ENCODE data around the gene P2RX2. TPM values are rescaled to one million over a fixed set of nuclear protein-coding genes. Genes with fewer than 3 reads are reported as not detected.

P2RX2 gene
- total RNA-seq, 6 donors from 2014 or later, result 0.27 to 4.4 (median 1.00) TPM; not detected in 2

GRCh38 chr12:132579744-132580143 is 38.8 kb upstream of the P2RX2 start:
- Histone ChIP-seq H3K27me3 (no peaks in the 10 kb centered on the region), H3K36me3 (peaks cover 0 to 71% (median 47%) of the 10 kb centered on the region in 4 donors), H3K4me1 (no peaks in the 10 kb centered on the region), H3K27ac (no peak overlapping the region), H3K9me3 (no peaks in the 10 kb centered on the region), H3K4me3 (no peak overlapping the region)
- TF ChIP-seq EP300 (IDR thresholded peaks at IDR 0.05), result no peak
- TF ChIP-seq POLR2AphosphoS5 (IDR thresholded peaks at IDR 0.05), result no peak
- TF ChIP-seq POLR2A (IDR thresholded peaks at IDR 0.05), result no peak
- TF ChIP-seq, protein P1, sequence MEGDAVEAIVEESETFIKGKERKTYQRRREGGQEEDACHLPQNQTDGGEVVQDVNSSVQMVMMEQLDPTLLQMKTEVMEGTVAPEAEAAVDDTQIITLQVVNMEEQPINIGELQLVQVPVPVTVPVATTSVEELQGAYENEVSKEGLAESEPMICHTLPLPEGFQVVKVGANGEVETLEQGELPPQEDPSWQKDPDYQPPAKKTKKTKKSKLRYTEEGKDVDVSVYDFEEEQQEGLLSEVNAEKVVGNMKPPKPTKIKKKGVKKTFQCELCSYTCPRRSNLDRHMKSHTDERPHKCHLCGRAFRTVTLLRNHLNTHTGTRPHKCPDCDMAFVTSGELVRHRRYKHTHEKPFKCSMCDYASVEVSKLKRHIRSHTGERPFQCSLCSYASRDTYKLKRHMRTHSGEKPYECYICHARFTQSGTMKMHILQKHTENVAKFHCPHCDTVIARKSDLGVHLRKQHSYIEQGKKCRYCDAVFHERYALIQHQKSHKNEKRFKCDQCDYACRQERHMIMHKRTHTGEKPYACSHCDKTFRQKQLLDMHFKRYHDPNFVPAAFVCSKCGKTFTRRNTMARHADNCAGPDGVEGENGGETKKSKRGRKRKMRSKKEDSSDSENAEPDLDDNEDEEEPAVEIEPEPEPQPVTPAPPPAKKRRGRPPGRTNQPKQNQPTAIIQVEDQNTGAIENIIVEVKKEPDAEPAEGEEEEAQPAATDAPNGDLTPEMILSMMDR (IDR thresholded peaks at IDR 0.05), result no peak
- 84 to 88% methylated on average over 12 of the region's 12 CpGs for WGBS, 2 donors
- ATAC-seq (ENCODE audit: low FRiP score in 2 of 2) (no peak), DNase-seq (no peak)

- Histone ChIP-seq H3K4me1 (no peaks in the 10 kb centered on the region), H3K4me3 (no peak overlapping the region), H3K36me3 (peaks cover 0 to 63% (median 42%) of the 10 kb centered on the region in 4 donors), H3K9me3 (no peaks in the 10 kb centered on the region), H3K27me3 (no peaks in the 10 kb centered on the region), H3K27ac (no peak overlapping the region)
- WGBS, 2 donors, result 92 to 100% methylated on average over 4 to 12 of the region's 12 CpGs
- ATAC-seq (ENCODE audit: low FRiP score in 2 of 2), result no peak
- peak in 1 of 2 donors; percentile 72 for DNase-seq
- TF ChIP-seq POLR2AphosphoS5 (IDR thresholded peaks at IDR 0.05), result no peak
- no peak for TF ChIP-seq EP300 (IDR thresholded peaks at IDR 0.05)
- TF ChIP-seq POLR2A (IDR thresholded peaks at IDR 0.05), result no peak
- TF ChIP-seq, protein P1 (IDR thresholded peaks at IDR 0.05), result no peak
Measured at GRCh38 chr12:132580701-132581292, 37.8 kb upstream of the P2RX2 start.

- H3K27me3 ChIP-seq, result no peaks in the 10 kb centered on the region
- 77 to 86% methylated on average over 6 to 7 of the region's 17 CpGs for WGBS, 2 donors
Measured at GRCh38 chr12:132581348-132582057, 37.1 kb upstream of the P2RX2 start.

GRCh38 chr12:132582058-132582420 is 36.5 kb upstream of the P2RX2 start:
- TF ChIP-seq POLR2AphosphoS5 (IDR thresholded peaks at IDR 0.05) (no peak), EP300 (IDR thresholded peaks at IDR 0.05) (no peak), POLR2A (IDR thresholded peaks at IDR 0.05) (no peak)
- TF ChIP-seq, protein P1 (IDR thresholded peaks at IDR 0.05), result no peak
- Histone ChIP-seq H3K4me1 (no peaks in the 10 kb centered on the region), H3K27me3 (no peaks in the 10 kb centered on the region), H3K27ac (peak overlapping the region in 1 of 4 donors; percentile 46), H3K9me3 (no peaks in the 10 kb centered on the region), H3K4me3 (peak overlapping the region in 2 of 4 donors; percentile 21 to 30), H3K36me3 (peaks cover 0 to 54% (median 34%) of the 10 kb centered on the region in 4 donors)
- 83 to 95% methylated on average over 20 to 23 of the region's 24 CpGs for WGBS, 2 donors
- ATAC-seq (ENCODE audit: low FRiP score in 2 of 2) (peak in 1 of 2 donors; percentile 73), DNase-seq (peak in 1 of 2 donors; percentile 87)

More at GRCh38 chr12:132581348-132582057, 37.1 kb upstream of the P2RX2 start:
- ATAC-seq (ENCODE audit: low FRiP score in 2 of 2) (no peak), DNase-seq (peak in 1 of 2 donors; percentile 79)
- Histone ChIP-seq H3K27ac (no peak overlapping the region), H3K4me3 (no peak overlapping the region), H3K4me1 (no peaks in the 10 kb centered on the region), H3K9me3 (no peaks in the 10 kb centered on the region), H3K36me3 (peaks cover 0 to 59% (median 39%) of the 10 kb centered on the region in 4 donors)
- TF ChIP-seq POLR2AphosphoS5 (IDR thresholded peaks at IDR 0.05) (no peak), POLR2A (IDR thresholded peaks at IDR 0.05) (no peak), EP300 (IDR thresholded peaks at IDR 0.05) (no peak)
- TF ChIP-seq, protein P1 (IDR thresholded peaks at IDR 0.05), result no peak

All from upper lobe of left lung (tissue), 6 donors.